HG03469 (cell line): ENCODE results near the gene SERPINB1.
A peak's percentile ranks its signal among the peaks of the same experiment; 100 is the strongest.
"Not testable (repeated sequence)": the region's sequence is repeated elsewhere in the genome, so short reads cannot be mapped to it uniquely, and the experiment has no call there.

Experiments used
- ATAC-seq: cut with Tn5 transposase; IDR thresholded peaks from one replicate; pipeline ENCODE4 v1.9.1; 2021; ENCODE audit warnings: mild to moderate bottlenecking, moderate library complexity, moderate number of reproducible peaks; ENCODE audit not compliant: unreplicated experiment

Gene SERPINB1

GRCh38 chr6:2866171-2866846 lies 24.6 kb upstream of the SERPINB1 start:
- no peak for ATAC-seq

GRCh38 chr6:2865694-2866151 lies 24.1 kb upstream of the SERPINB1 start:
- ATAC-seq = no peak

GRCh38 chr6:2865270-2865669 lies 23.6 kb upstream of the SERPINB1 start:
- ATAC-seq = no peak

GRCh38 chr6:2863901-2864300 lies 22.2 kb upstream of the SERPINB1 start:
- ATAC-seq = no peak

- ATAC-seq = peak; percentile 30
Observed at GRCh38 chr6:2862712-2863181, 21.1 kb upstream of the SERPINB1 start.

GRCh38 chr6:2861822-2862164 lies 20.1 kb upstream of the SERPINB1 start:
- no peak for ATAC-seq

GRCh38 chr6:2861060-2861821 lies 19.6 kb upstream of the SERPINB1 start:
- ATAC-seq = no peak

GRCh38 chr6:2860706-2861059 lies 19.0 kb upstream of the SERPINB1 start:
- ATAC-seq = not testable (repeated sequence)

GRCh38 chr6:2859798-2860705 lies 18.4 kb upstream of the SERPINB1 start:
- ATAC-seq = not testable (repeated sequence)

GRCh38 chr6:2859185-2859700 lies 17.6 kb upstream of the SERPINB1 start:
- no peak for ATAC-seq

GRCh38 chr6:2857580-2858337 lies 16.1 kb upstream of the SERPINB1 start:
- peak; percentile 27 for ATAC-seq

- ATAC-seq = no peak
Observed at GRCh38 chr6:2857185-2857579, 15.5 kb upstream of the SERPINB1 start.

GRCh38 chr6:2855061-2855519 lies 13.4 kb upstream of the SERPINB1 start:
- no peak for ATAC-seq

GRCh38 chr6:2854396-2854982 lies 12.8 kb upstream of the SERPINB1 start:
- ATAC-seq = no peak

- ATAC-seq = no peak
Observed at GRCh38 chr6:2853769-2854395, 12.2 kb upstream of the SERPINB1 start.

GRCh38 chr6:2853378-2853768 lies 11.7 kb upstream of the SERPINB1 start:
- not testable (repeated sequence) for ATAC-seq

GRCh38 chr6:2852921-2853322 lies 11.3 kb upstream of the SERPINB1 start:
- ATAC-seq = no peak

- no peak for ATAC-seq
Observed at GRCh38 chr6:2852514-2852855, 10.8 kb upstream of the SERPINB1 start.

- ATAC-seq = no peak
Observed at GRCh38 chr6:2851727-2852513, 10.3 kb upstream of the SERPINB1 start.
